NT2/D1 (cell line): ENCODE measurements around the gene N4BP3.
A peak's percentile ranks its signal among the peaks of the same experiment; 100 is the strongest.

Experiments used
- DNase-seq: peaks from one replicate; pipeline ENCODE4 v3.0.0-alpha.2; 2011; ENCODE audit warnings: low read depth, low spot score
- H3K27me3 ChIP-seq: 2 replicates; pipeline ENCODE4 v1.6.0; 2011; ENCODE audit warnings: mild to moderate bottlenecking; ENCODE audit not compliant: insufficient read length, insufficient read depth
- H3K36me3 ChIP-seq: 2 replicates; pipeline ENCODE4 v1.6.1; 2011; ENCODE audit warnings: mild to moderate bottlenecking, low read length, mixed read lengths; ENCODE audit not compliant: insufficient read depth, insufficient read length
- H3K4me1 ChIP-seq: 2 replicates; pipeline ENCODE4 v1.5.1; 2011; ENCODE audit not compliant: insufficient read depth, insufficient read length
- H3K4me3 ChIP-seq: 2 replicates; pipeline ENCODE4 v1.5.1; 2011; ENCODE audit warnings: low read depth; ENCODE audit not compliant: insufficient read length
- H3K9ac ChIP-seq: 2 replicates; pipeline ENCODE4 v1.6.0; 2011; ENCODE audit warnings: low read depth; ENCODE audit not compliant: insufficient read length
- H3K9me3 ChIP-seq: 2 replicates; pipeline ENCODE4 v1.5.1; 2011; ENCODE audit warnings: mild to moderate bottlenecking, low read length; ENCODE audit not compliant: insufficient read depth
- SUZ12 ChIP-seq: IDR thresholded peaks from 2 replicates; pipeline ENCODE4 v1.6.1; 2011; ENCODE audit not compliant: insufficient read length, insufficient read depth; ENCODE audit errors: extremely low read depth
- YY1 ChIP-seq: IDR thresholded peaks from 2 replicates; pipeline ENCODE4 v1.6.1; 2011; ENCODE audit not compliant: insufficient read length, insufficient read depth
- ZNF274 ChIP-seq: IDR thresholded peaks from 2 replicates; pipeline ENCODE4 v1.6.1; 2011; ENCODE audit warnings: mild to moderate bottlenecking, low read depth, low read length

N4BP3 gene

GRCh38 chr5:178112545-178112944 lies 787 bp upstream of the N4BP3 start:
- no peaks in the 10 kb centered on the region for H3K9me3 ChIP-seq
- peaks cover 21% of the 10 kb centered on the region for H3K4me1 ChIP-seq
- H3K27me3 ChIP-seq: no peaks in the 10 kb centered on the region
- no peak for DNase-seq
- no peak for TF ChIP-seq YY1
- no peak for TF ChIP-seq ZNF274
- TF ChIP-seq SUZ12: no peak
- peak overlapping the region; percentile 27 for H3K4me3 ChIP-seq
- H3K9ac ChIP-seq: no peak overlapping the region
- H3K36me3 ChIP-seq: no peaks in the 10 kb centered on the region

DNA sequence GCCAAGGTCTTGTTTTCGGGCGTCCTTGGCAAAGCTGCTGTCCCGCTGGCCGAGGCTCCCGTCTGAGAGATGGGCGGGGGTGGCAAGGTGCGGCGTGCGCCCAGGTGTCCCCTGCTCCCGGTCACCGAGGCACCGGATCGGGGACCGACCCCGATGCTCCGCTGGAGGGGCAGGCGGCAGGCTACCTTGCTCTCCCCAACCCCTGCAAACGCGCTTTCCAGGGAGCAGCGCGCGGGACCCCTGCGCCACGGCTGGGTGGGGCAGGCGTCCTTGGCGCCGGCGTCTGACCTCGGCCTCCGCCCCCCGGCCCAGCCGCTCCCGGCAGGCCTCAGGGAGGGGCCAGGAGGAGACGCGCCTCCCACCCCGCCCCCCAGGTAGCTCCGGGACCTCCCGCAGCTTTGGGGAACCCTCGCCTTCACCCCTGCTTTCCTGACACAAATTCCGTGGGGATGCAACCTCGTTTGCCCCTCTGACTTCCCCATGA lies 551 bp downstream of the N4BP3 start:
- H3K9ac ChIP-seq: peak overlapping the region; percentile 93
- H3K36me3 ChIP-seq: no peaks in the 10 kb centered on the region
- H3K27me3 ChIP-seq: no peaks in the 10 kb centered on the region
- peaks cover 16% of the 10 kb centered on the region for H3K4me1 ChIP-seq
- DNase-seq: no peak
- TF ChIP-seq ZNF274 (no peak), SUZ12 (no peak), YY1 (no peak)
- no peaks in the 10 kb centered on the region for H3K9me3 ChIP-seq
- peak overlapping the region; percentile 82 for H3K4me3 ChIP-seq

GRCh38 chr5:178114325-178115135 lies 1.2 kb downstream of the N4BP3 start:
- Histone ChIP-seq H3K9me3 (no peaks in the 10 kb centered on the region), H3K36me3 (peaks cover 1% of the 10 kb centered on the region), H3K4me1 (peaks cover 16% of the 10 kb centered on the region), H3K9ac (peak overlapping the region; percentile 93), H3K4me3 (peak overlapping the region; percentile 82), H3K27me3 (no peaks in the 10 kb centered on the region)
- no peak for DNase-seq
- TF ChIP-seq YY1 (no peak), SUZ12 (no peak), ZNF274 (no peak)

DNA sequence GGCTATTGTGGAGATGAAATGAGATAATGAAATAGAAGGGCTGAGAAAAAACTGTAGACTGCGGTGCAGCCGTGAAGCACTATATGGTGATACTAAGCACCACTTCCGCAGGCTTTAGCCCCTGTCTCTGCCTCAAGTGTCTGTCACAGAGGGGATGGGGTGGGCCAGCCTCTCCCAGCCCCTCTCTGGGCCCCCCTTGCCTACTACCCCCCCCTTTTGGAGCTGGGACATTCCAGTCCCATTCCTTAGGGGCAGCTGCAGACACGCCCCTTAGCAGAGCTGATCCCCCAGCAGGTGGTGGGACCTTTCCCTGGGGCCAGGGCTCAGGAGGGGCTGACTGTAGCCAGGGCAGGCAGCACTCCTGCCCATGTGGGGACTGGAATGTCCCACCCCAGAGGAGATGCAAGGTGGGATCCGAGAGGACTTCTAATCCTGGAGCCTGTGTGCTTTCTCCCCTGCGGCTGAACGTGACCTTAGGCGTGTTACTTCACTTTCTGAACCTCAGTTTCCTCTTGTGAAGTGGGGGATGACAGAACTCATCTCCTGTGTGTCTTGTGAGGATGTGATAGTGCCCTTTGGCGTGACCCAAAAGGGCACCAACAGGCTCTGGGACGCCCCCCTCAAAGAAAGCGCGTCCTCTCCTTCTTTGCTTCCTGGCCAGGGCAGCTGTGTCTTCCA lies 1.9 kb downstream of the N4BP3 start:
- no peaks in the 10 kb centered on the region for H3K27me3 ChIP-seq
- peak overlapping the region; percentile 93 for H3K9ac ChIP-seq
- peak overlapping the region; percentile 82 for H3K4me3 ChIP-seq

GRCh38 chr5:178115814-178116142 lies 2.4 kb downstream of the N4BP3 start:
- TF ChIP-seq ZNF274 (no peak), YY1 (no peak), SUZ12 (no peak)
- Histone ChIP-seq H3K9me3 (no peaks in the 10 kb centered on the region), H3K9ac (peak overlapping the region; percentile 76), H3K4me3 (peak overlapping the region; percentile 82), H3K36me3 (peaks cover 13% of the 10 kb centered on the region), H3K27me3 (no peaks in the 10 kb centered on the region), H3K4me1 (peaks cover 18% of the 10 kb centered on the region)
- DNase-seq: no peak

More for the DNA sequence above, 1.9 kb downstream of the N4BP3 start:
- H3K9me3 ChIP-seq: no peaks in the 10 kb centered on the region
- DNase-seq: peak; percentile 72
- H3K36me3 ChIP-seq: peaks cover 8% of the 10 kb centered on the region
- H3K4me1 ChIP-seq: peaks cover 16% of the 10 kb centered on the region
- no peak for TF ChIP-seq YY1
- TF ChIP-seq ZNF274: no peak
- no peak for TF ChIP-seq SUZ12

- Histone ChIP-seq H3K4me3 (peak overlapping the region; percentile 82), H3K9ac (peak overlapping the region; percentile 76), H3K27me3 (no peaks in the 10 kb centered on the region), H3K9me3 (no peaks in the 10 kb centered on the region), H3K4me1 (peaks cover 22% of the 10 kb centered on the region), H3K36me3 (peaks cover 18% of the 10 kb centered on the region)
- TF ChIP-seq YY1: no peak
- DNase-seq: no peak
Observed at GRCh38 chr5:178116143-178116885, 3.0 kb downstream of the N4BP3 start.
